Measurements from ENCODE around the gene JAZF1.

DNA sequence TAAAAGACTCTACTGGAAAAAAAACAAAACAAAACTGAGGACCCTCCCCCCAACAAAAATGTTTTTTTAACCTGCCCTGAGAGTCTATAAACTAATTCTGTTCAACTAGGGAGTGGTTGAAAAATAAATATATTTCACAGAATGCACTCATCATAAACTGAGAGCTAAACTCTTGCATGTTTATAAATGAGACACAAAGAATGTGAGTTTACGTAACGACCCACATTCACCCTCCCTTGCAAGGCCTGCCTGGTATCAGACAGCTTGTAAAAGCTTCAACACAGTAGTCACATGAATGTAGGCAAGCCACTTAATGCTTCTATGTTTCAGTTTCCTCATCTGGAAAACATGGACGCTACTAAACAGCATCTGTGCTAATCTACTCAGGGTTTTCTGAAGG lies 50.3 kb downstream of the JAZF1 start:
- TF ChIP-seq, protein P1, sequence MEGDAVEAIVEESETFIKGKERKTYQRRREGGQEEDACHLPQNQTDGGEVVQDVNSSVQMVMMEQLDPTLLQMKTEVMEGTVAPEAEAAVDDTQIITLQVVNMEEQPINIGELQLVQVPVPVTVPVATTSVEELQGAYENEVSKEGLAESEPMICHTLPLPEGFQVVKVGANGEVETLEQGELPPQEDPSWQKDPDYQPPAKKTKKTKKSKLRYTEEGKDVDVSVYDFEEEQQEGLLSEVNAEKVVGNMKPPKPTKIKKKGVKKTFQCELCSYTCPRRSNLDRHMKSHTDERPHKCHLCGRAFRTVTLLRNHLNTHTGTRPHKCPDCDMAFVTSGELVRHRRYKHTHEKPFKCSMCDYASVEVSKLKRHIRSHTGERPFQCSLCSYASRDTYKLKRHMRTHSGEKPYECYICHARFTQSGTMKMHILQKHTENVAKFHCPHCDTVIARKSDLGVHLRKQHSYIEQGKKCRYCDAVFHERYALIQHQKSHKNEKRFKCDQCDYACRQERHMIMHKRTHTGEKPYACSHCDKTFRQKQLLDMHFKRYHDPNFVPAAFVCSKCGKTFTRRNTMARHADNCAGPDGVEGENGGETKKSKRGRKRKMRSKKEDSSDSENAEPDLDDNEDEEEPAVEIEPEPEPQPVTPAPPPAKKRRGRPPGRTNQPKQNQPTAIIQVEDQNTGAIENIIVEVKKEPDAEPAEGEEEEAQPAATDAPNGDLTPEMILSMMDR (conservative IDR thresholded peaks at IDR 0.05 in 1 of 2, IDR thresholded peaks at IDR 0.05 in 1 of 2; ENCODE audit: extremely low read depth in 1 of 2, insufficient read depth in 1 of 2, low read depth in 1 of 2, low read length in 2 of 2), result no peak
- no peak for TF ChIP-seq EZH2 (IDR thresholded peaks at IDR 0.05; ENCODE audit: borderline replicate concordance, low read length)

Measured in mammary epithelial cell (primary cell).